ENCODE results near the gene SULT1C3.

DNA sequence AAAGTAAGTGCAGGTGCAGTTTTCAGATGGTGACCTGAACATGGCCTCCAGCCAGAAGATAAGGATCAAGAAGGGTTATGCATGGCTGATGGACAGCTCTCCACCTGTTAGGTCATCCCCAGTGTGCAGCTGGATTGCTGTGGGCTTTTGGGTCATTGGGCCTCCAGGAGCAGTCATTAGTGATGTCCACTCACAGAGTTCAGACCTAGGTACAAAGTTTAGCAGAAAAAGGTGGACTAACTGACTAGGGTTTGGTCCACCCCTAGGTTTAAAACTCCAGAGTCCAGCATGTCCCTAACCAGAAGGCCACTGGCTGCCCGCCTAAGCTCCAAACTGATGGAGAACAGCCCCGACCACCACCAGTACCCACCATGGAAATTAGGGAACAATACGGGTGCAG, 30.6 kb downstream of the SULT1C3 start:
- TF ChIP-seq, protein P1, sequence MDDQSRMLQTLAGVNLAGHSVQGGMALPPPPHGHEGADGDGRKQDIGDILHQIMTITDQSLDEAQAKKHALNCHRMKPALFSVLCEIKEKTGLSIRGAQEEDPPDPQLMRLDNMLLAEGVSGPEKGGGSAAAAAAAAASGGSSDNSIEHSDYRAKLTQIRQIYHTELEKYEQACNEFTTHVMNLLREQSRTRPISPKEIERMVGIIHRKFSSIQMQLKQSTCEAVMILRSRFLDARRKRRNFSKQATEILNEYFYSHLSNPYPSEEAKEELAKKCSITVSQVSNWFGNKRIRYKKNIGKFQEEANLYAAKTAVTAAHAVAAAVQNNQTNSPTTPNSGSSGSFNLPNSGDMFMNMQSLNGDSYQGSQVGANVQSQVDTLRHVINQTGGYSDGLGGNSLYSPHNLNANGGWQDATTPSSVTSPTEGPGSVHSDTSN (IDR thresholded peaks at IDR 0.05) = no peak
- TF ChIP-seq BHLHE40 (IDR thresholded peaks at IDR 0.05; ENCODE audit: low read depth, low read length) (no peak), EP300 (IDR thresholded peaks at IDR 0.05) (no peak), RCOR1 (IDR thresholded peaks at IDR 0.05; ENCODE audit: low read depth, low read length) (no peak), POLR2A (IDR thresholded peaks at IDR 0.05; ENCODE audit: low read length) (no peak)
- TF ChIP-seq, protein P2, sequence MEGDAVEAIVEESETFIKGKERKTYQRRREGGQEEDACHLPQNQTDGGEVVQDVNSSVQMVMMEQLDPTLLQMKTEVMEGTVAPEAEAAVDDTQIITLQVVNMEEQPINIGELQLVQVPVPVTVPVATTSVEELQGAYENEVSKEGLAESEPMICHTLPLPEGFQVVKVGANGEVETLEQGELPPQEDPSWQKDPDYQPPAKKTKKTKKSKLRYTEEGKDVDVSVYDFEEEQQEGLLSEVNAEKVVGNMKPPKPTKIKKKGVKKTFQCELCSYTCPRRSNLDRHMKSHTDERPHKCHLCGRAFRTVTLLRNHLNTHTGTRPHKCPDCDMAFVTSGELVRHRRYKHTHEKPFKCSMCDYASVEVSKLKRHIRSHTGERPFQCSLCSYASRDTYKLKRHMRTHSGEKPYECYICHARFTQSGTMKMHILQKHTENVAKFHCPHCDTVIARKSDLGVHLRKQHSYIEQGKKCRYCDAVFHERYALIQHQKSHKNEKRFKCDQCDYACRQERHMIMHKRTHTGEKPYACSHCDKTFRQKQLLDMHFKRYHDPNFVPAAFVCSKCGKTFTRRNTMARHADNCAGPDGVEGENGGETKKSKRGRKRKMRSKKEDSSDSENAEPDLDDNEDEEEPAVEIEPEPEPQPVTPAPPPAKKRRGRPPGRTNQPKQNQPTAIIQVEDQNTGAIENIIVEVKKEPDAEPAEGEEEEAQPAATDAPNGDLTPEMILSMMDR (IDR thresholded peaks at IDR 0.05) = no peak

Data from A549 (cell line).